Measurements from ENCODE around the gene BBX.
"Not testable (repeated sequence)": the region's sequence is repeated elsewhere in the genome, so short reads cannot be mapped to it uniquely, and the experiment has no call there.

BBX gene

DNA sequence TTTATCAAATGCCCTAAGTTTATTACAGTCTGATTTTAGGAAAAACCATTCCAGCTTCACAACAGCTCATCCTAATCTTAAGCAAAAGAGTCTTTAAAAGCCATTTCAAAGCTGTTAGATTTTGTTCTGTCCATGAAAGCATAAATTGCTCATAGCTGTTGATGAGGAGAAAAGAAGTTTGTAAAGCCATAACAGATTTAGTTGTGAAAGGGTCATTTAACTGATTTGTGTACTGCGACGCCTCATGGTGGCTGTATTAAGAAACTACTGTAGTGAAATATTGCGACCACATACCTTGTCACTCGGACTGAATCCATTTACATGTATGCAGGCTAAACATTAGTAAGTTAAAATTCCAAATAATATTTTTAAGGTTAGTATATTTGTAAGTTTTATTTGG lies 20.9 kb downstream of the BBX start:
- DNase-seq, result peak in 1 of 2 donors; percentile 20

- DNase-seq, result no peak
Measured at GRCh38 chr3:107545680-107546120, 22.9 kb downstream of the BBX start.

- no peak for DNase-seq
Measured at GRCh38 chr3:107548601-107549000, 25.8 kb downstream of the BBX start.

DNA sequence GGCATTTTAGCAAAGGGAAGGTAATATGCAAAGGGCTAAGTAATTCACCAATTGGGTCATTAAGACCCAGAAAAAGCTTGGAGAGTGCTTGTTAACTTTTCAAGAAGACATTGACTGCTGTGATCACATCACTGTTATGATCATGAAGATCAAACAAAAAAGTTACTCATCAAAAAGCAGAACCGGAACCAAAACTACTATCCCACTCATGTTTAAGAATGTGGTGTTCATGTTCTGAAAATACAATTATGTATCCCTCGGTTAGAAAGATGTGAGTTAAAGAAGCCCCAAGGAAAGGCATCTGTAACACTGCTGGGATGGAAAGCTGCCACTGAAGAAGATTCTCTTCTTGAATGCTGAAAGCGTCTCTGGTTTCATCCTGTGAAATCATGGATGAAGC lies 32.6 kb downstream of the BBX start:
- no peak for DNase-seq

DNA sequence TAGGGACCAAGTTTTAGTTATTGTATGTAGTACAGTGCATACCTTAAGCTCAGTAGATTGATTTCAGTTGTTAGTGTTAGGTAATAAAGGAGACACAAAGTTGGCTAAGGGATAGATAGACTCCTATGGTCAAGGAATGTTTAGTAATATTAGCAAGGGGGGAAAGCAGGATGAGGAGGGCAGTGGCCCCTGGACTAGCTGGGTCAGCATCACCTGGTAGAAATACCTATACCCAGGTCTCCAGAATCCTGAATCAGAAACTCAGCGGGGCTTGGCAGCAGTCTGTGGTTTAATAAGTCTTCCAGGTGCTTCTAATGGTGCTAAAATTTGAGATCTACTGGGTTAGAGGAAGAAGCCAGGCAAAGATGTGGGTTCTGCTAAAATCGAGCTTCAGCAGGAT lies 35.0 kb downstream of the BBX start:
- no peak for DNase-seq

GRCh38 chr3:107560166-107560565 lies 37.4 kb downstream of the BBX start:
- no peak for DNase-seq

DNA sequence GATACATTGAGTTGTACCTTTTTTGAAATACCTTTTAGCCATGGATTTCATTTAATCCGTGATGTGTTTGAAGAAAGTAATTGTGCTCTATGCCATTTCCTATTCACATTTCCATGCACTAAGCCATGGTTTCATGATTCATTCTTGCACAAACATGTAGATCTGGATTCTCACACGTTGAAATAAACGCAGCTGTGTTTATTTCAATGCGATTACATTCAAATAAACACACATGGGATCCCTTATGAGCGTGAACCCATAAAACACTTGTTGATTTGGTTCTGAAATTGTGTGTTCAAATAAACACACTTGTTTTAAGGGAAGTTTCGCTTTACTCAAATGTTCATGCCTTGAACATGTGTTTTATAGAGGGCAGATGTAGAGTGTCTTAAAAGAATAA lies 39.2 kb downstream of the BBX start:
- DNase-seq, result no peak

GRCh38 chr3:107562969-107563529 lies 40.3 kb downstream of the BBX start:
- no peak for DNase-seq

- not testable (repeated sequence) for DNase-seq
Measured at GRCh38 chr3:107565244-107565643, 42.5 kb downstream of the BBX start.

DNA sequence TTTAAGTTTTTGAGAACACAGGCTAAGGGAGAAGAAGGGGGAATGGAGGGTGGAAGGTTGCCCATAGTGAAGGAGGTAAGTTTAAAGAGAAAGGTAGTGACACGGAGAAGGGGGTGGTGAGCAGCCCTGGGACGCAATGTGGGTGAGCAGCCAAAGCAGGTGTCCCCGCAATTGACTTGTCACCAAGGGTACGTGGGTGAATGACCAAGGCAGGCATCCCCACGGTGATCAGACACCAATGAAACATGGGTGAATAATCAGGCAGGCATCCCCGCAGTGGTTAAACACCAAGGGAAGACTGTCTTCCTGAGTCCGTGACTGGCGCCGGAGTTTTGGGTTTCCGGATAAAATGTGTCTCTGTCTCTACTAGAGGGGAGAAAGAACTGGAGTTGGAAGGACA lies 48.3 kb downstream of the BBX start:
- DNase-seq, result not testable (repeated sequence)

GRCh38 chr3:107571492-107571891 lies 48.7 kb downstream of the BBX start:
- not testable (repeated sequence) for DNase-seq

DNA sequence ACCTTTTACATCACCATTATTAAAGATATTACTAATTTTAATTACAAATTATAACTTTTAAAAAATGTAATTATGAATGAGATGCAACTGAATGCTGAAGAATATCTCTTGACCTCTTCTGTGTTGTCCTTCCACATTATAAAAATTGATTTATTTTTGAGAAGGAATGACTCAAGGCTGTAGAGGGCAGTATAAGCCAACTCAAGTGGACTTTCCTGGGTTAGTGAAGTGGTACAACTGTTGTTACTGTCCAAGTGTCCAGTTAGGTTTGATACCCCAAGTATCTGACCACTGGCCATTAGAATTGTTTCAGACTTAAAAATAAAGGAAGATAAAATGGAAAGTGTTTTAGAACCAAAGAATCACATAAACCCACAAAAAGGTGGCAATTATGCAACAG lies 51.9 kb downstream of the BBX start:
- DNase-seq, result peak in 1 of 2 donors; percentile 35

DNA sequence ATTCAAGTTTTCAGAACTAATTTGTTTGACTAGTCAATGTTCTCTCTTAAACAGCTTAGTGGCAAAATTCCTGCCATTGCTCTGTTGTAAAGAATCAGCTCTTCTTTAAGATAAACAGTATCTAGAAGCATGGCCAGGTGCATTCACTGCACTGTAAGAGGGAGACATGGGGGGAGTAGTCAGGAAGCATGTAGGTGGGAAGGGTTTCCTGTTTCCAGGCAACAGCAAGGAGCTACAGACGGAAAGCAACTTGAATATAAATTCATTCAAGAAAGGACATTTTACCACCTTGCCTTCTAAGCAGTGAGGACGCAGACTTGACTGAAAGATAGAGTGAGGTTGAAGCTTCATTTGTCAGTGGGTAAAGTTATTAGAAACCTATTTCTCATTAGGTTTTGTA lies 55.3 kb downstream of the BBX start:
- no peak for DNase-seq

DNA sequence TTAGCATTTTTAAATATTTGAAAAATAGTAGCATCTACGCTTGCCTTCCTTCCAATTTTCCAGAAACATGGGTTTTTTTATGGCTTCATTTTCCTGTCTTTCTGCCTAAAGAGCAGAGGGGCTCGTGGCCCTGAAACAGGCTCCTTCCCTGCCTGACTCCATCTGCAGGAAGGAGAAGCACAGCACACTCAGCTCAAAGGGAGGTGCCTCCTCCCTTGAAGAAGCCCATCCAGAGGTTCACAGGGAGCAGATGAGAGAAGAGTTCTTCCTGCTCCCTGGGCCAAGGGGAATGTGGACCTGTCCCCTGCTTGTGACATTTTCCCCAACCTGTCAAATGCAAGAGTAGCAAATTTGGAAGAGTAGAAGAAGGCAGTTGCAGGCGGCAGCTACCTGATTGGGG lies 55.8 kb downstream of the BBX start:
- DNase-seq, result no peak

DNA sequence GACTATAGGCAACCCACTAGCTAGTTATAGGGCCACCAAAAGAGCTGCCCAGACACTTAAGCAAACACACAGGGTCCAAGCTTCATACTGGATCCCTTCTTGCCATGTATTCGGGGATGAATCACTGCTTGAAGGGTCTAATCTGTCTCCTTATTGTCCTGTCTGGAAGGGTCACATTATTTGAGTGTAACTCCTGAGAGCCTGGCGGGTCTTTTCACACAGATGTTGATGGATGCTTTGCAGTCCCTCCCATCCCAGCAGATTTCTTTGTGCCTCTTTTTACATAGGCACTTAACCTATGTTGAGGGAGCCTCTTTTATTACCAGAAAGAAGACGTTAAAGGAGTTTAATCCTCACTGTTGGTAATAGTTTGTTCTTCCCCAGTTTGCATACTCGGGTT lies 56.6 kb downstream of the BBX start:
- DNase-seq, result no peak

DNA sequence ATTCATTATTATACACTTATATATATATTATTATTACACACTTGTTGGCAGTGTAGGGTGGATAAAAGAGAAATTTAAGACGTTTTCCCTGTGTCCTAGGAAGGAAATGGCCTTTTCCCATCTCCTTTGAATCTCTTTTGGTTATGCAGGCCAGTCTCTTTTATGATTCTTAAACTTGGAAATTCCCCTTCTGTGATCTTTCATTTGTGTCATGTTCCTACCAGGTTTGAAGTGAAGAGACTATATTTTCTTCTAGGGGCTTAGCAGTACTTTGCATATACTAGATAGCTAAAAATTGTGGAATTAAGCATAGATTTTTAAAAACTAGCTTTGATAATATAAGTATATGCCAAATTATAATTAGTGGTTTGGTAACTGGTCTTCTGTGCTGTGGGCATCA lies 58.5 kb downstream of the BBX start:
- no peak for DNase-seq

- DNase-seq, result no peak
Measured at GRCh38 chr3:107588217-107588616, 65.5 kb downstream of the BBX start.

GRCh38 chr3:107589454-107589853 lies 66.7 kb downstream of the BBX start:
- DNase-seq, result no peak

DNA sequence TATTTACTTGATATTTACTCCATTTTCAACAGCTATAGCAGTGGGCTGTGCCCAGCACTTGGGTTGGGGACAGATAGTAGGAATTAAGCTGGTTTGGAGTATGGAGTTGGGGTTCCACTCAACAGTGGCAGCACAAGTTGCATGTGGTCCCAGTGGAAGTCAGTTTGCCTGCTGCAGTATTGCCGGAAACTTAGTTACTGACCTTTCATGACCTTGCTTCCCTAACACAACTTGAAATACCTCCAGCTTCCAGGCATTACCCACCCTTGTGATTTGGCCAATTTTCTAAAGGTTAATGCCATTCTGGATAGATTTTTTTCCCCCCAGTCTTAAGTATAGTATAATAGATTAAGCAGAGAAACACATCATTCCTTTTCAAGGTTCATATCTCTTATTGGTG lies 68.0 kb downstream of the BBX start:
- DNase-seq, result no peak

- no peak for DNase-seq
Measured at GRCh38 chr3:107592073-107592472, 69.3 kb downstream of the BBX start.

DNA sequence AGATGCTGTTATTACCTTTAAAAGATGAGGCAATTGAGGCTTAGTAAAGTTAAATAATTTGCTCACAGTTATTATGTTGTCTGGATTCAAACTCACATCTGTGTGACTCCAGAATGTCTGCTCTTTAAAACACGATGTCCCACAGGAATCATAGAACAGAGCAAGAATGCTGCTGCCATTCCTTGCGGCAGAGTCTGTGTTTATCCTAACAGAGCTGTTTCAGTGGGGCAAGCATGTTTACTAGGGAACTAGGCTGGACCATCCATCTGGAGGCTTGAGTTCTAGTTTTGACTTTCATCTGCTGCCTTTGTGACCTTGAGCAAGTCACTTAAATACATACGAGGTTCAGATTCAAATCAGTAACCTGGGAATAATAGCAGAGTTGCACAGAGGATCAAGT lies 72.1 kb downstream of the BBX start:
- no peak for DNase-seq

DNA sequence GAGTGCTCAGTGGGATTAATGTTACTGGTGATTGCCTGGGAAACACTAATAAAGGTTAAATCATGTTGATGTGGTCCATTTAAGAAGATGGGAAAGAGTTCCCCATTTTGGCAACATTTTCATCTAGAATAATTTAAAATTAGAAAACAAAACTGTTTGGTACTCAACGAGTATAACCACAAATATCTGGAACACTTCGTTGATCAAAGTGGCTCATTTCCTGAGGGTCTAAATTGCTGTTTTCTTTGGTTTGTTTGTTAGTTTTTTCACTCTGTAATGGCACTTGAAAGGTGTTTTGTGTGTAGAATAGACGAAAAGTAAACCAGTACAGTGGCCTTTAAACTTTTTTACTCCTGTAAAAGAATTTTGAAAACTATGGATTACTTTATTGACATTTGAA lies 73.9 kb downstream of the BBX start:
- DNase-seq, result no peak

DNA sequence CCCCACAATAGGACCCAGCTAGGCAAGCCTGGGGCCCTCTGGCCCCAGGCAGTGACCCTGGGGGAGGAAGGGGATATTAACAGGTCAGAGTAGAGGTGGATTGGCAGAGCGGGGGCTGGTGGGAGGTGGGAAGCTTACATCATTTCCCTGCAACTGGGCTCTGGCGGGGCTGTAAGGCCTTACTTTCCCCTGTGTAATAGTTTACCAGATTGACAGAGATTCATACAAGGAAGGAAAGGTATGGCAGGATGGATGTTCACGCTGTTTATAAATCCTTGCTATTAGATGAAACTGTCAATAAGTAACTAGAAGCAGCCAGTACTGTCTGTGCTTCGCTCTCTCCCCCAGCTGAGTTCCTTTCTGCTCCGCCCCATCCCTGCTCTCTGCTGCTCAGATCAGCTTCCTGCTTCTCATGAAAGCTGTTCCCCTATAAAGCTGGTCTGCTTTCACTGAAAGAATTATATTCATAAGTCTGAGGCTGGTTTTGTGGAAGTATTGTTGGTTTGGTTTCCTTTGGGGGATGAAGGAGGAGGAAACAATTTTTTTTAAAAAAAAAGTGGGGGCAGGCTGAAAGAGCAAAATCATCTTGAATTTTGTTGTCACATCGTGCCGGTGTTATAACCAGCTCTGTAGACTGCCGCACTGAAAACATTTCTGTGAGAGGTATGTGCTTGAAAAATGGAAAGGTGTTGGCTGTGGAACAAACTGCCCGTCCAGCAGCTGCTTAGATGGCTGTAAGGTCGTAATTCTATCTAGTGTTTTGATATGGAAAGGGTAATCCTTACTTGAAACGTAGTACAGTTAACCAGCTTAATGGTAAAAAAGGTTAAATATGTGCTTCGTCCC lies 76.4 kb downstream of the BBX start:
- peak; percentile 51 to 69 for DNase-seq

- peak in 1 of 2 donors; percentile 43 for DNase-seq
Measured at GRCh38 chr3:107599772-107600145, 77.0 kb downstream of the BBX start.

GRCh38 chr3:107600780-107601179 lies 78.0 kb downstream of the BBX start:
- DNase-seq, result peak in 1 of 2 donors; percentile 18

Data from CD4-positive, alpha-beta T cell treated with Interferon alpha-2 for 1 hour (primary cell).